ENCODE results near the gene RER1.

The RER1 gene

DNA sequence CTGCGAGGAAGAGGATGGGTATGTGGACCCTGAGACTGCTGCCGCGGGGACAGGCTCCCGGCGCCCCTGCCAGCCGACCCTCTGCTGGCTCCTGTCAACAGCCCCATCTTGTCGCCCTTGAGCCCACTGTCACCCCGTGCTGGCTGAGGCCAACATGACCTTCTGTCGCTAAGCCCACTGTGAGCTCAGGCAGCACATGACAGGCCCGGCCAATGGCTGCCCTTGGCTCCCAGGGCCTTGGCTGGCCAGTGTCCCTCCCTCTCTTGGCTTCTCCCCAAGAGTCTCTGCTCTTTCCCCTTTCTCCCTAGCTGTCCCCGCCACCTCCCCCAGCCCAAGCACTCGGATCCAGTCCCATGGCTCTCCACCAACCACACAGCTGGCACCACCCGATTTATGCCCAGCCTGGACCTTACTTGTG is 17.2 kb downstream of the RER1 start:
- no peak for DNase-seq

DNA sequence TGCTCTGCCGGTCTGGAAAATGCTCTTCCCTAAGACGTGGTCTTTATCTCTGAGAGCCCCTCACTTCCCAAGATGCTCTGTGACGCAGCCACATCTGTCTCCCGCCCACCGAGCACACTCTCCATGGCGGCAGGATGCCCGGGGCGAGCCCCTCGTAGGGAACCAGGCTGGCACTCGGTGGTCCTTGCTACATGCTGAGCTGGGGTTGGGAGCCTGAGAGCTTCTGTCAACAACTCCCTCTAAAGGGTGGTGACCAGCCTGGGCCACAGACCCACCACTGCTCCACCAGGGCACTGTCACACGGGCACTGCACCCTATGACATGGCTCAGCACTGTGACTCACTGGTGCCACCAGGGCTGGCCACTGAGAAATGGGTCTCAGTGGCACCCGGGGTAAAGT is 18.1 kb downstream of the RER1 start:
- DNase-seq, result no peak

DNA sequence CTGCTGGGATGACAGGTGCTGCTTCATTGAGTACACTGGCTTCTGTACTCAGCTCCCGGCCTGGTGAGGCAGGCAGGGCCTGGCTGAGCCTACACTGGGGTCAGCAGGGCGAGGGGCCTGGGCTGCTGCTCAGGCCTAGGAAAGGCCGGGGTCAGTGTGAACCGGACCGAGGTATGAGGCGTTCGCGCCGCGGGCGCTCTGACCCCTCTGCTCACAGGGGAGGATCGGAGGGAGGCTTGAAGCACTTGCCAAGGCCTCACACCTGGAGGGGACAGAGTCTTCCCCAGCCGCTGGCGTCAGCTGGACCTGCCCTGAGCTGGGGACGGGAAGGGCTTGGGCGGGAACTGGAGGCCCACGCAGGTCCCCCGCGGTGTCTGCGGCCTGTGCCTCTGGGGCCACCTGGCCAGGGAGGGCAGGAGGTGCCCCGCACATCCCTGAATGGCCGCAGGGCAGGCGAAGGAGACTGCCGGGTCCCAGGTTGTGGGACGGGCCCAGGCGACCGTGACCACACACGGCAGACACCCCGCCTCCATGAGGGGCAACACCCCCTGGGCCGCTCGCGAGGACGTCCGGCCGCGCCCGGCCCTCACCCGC is 20.3 kb downstream of the RER1 start:
- DNase-seq, result no peak

DNA sequence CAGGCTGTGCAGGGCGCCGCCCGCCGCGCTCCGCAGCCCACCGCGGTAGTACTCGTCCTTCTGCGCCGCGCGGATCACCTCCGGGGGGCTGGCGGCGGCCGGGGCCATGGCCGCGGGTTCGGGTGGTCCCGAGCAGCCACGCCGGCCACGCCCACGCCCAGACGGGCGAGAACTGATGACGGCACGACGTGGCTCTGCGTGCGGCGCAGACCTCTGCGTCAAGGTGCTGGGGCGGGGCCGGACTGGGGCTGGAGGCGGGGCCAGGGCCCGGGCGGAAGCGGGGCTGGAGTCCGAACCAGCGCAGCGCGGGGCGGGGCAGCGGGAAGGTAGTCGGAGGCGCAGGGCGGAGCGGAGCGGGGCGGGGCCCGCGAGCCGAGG is 20.7 kb downstream of the RER1 start, which contains the start of gene PEX10:
Gene PEX10, minus strand, starts transcription at position 170 of the 378 bp plus-strand sequence. Its CDS starts 62 bp downstream, at position 108.
- peak; percentile 99 for DNase-seq

DNA sequence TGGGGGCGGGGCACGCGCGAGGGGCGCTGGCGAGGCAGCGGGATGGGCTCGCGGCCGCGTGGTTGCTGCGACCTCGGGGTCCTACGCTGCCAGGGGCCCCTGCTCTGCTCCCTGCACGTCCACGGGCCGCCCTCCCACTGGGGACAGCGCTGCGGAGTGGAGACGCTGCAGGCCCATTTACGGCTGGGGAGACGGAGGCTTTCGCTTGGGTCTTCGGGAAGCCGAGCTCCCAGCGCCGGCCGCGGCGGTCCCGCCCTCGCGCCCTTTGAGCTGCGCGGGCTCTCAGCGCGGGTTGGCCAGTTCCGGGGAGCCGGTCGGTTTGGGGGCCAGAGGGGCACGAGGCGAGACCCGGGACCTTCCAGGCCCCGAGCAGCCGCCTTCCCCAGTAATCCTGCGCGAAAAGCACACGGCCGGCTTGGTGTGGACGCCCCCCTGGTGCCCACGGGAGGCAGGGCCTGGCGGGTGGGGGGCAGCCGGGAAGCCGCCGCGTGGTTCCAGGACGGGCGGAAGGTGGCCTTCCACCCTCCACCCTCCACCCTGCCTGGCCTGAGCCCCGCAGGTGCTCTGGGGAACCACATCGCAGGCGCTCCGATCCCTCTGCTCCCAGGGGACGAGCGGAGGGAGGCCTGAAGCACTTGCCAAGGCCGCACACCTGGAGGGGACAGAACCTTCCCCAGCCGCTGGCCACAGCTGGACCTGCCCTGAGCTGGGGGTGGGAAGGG is 21.3 kb downstream of the RER1 start:
- no peak for DNase-seq

DNA sequence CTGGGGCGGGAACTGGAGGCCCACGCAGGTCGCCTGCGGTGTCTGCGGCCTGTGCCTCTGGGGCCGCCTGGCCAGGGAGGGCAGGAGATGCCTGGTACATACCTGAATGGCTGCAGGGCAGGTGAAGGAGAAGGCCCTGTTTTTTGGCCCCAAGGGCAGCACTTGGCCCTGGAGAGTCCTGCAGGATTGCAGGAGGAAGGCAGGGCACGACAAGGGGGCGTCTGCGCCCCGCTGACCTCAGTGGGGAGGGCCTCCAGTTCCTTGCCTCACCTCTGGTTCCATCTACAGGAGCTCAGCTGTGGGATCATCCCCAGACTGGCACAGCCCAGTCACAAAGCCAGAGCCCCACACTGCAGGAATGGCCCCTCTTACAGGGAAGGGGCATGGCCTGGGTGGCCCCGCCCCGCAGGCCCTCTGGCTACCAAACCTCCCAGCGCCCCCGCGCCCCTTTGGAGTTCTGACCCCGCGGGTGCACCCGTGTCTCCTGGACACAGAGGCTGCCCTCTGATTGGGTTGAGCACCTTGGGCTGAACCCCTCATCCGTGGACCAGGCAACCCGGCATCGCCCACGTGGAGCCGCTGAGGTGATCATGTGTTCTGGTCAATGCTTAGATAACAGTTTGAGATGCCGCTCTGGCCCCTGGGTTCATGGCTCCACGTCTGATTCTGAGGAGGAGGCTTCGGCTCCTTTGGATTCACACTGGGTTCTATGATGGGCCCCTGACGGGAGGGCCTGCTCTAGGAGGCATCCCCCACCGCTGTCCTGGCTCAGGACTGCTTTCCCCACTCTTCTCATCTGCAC is 22.1 kb downstream of the RER1 start:
- DNase-seq, result peak; percentile 8

DNA sequence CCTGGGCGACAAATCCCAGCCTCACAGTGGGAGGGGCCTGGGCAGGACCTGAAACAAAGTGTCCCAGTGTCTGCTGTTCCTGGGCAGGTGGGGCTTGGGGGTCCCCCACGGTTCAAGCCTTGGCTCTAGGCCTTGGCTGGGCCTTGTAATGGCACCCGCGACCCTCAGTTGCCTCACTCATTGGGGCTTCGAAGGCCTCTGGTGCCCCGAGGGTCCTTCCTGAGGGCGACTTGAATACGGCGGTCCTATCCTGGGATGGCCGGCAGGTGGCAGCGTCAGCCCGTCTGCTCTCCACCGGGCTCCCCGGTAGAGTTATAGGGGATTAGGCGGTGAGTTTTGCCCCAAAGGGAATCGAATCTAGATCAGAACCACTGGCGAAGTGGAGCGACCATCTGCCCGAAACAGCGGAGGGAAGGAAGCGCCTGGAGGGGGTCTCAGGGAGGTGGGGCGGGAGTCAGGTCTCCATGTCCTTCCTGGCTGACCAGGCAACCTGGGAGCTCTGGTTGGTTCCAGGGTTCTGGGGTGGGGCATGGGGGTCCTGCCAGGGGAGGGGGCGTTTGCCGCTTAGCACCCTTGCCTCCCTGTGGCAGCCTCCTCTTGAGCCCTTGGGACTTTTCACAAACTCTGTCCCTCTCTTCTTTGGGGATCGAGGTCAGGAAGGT is 22.8 kb downstream of the RER1 start:
- DNase-seq, result peak; percentile 72

DNA sequence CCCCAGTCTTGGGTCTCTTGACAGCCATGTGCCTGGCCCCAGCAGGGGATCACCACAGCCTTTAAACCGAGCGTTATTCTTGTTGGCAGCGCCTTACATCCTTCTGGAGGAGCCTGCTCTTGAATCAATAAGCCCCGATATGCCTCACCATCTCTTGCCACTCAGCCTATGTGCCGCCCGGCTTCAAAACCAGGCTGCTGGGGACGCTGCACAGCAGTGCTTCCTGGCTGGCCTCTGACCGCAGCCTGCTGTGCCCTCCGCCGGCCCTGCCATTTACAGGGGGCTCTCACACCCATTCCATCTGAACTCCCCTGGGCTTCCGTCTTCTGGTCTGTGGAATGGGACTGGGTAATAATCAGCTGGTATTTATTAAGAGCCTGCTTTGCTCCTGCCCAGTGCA is 23.7 kb downstream of the RER1 start:
- no peak for DNase-seq

DNA sequence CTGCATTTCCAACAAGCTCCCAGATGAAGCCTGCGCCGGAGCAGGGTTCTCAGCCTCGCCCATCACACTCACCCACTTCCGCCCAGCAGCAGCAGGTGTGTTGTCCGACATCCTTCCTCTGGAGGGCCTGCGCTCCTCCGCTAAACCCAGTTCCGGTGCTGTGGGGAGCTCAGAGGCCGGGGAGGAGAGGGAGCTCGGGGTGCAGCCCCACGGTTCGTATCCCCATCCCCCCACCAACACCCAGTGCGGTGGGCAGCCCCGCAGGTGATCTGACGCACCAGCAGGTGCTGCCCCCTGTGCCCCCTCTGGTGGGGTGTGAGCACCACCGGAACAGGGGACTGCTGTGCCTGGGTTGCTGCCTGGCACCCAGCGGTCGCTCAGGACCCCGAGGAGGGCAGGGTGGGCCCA is 24.2 kb downstream of the RER1 start:
- peak; percentile 56 for DNase-seq

DNA sequence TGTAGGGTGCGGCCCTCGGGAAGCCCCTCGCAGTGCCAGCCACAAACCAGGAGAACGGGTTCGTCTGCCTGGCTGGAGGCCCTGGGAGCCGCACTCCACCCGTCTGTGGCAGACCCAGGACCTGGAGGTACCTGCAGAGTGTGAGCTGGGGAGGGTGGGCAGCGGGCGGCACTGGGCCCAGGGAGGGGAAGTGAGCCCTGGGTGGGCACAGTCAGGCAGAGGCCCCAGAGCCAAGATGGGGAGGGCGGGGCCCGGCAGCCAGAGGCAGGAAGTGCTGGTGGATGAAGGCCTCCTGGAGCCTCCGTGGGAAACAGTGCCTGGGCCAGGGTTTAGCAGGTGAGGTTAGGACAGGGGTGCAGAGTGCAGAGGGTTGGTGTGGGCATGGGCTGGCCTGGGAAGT is 24.8 kb downstream of the RER1 start:
- DNase-seq, result peak; percentile 29

DNA sequence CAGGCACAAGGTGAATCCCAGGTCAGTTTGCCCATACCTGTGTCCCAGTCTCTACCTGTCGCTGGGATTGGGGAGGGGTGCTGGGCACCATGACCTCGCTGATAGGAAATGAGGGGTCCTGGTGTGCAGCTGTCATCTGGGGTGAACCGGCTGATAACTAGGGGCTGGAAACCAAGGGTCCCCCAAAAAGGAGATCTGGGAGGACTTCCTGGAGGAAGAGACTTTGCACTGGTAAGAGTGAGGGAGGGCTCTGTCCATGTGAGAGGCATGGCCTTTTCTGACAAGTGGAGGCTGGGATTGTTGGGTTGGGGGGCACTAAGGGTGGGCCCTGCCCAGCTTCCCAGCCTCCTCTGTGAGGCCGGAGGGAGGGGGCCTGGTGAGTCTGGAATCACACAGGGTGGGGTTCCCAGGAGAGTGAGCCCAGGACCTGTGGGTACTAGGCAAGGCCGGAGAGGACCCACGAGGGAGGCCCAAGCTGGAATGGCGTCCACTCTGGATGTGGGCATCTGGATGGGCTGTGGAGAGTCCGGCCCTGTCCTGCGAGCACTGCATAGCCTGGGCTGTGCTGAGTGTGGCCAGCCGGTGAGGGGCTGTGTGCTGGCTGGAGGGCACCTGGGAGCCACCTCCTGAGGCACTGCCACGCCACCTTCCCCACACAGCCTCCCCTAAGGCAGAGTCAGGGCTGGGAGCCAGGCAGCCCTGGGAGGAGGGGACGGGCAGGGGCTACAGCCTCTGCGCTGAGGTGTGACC is 25.6 kb downstream of the RER1 start:
- no peak for DNase-seq

DNA sequence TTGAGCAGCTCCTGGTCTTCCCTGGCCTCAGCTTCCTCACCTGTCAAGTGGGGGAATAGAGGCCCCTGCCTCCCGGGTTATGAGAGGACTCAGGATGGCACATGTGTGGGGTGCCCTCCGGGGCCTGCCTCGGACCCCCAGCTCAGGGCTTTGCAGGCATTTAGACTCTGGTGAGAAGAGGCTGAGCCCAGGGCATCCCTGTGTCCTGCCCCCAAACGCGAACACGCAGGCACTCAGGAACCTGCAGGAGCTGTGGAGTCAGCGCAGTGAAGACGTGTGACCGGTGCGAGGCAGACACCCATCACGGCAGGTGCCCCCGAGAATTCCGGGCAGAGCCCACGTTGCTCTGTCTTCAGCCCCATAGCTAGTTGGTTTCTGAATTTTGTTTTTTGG is 26.2 kb downstream of the RER1 start:
- no peak for DNase-seq

DNA sequence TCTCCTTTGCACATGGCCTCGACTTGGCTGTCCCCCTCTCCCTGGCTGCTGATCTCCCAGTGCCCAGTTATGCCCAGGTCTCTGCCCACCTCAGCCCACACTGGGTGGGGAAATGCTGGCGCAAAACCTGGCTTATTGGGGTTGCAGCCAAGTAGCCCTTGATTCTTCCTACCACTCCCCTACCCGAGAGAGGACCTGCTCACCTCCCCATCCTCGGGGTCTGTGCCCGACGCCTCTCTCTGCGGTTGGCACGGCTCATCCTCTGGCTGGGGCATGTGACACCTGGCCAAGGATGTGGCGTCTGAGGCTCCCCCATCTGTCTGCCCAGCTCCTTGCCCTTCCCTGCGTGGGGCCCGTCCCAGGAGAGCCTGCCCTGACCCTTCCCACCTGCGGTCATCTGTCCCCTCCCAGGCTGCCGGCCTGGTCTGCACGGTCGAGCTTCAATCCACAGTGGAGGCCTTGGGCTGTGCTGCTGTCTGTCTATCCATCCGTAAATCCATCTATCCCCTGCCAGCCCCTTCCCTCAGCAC is 27.2 kb downstream of the RER1 start:
- no peak for DNase-seq

DNA sequence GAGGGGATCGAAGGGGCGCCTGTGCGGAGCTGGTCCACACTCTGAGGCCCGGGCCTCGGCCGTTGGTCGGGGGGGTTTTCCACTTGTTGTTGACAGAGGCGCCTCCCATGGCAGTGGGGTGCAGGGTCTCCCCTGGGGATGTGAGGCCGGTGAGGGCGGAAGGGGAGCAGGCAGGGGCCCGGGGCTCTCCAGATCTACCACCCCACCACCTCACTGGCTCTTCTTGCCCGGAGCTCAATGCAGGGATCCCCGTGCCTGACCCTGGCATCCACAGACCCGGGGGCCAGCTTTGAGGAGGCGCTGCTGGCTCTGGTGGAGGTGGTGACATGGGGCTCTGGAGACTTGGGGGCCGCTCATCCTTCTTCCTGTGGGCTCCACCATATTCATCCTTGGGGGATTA is 27.8 kb downstream of the RER1 start:
- DNase-seq, result no peak

DNA sequence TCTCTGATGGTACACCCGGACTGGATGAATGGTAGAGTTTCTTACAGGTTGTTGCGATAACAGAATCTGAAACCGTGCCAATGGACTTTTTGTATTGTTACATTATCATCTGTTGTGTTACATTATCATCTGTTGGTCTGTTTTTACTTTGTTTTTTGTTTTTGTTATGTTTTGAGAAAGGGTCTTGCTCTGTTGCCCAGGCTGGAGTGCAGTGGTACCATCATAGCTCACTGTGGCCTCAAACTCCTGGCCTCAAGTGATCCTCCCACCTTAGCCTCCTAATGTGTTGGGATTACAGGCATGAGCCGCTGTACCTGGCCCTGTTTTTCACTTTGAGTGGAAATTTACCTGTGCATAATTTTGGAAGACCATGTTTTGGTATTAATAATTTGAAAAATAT is 30.9 kb downstream of the RER1 start:
- no peak for DNase-seq

DNA sequence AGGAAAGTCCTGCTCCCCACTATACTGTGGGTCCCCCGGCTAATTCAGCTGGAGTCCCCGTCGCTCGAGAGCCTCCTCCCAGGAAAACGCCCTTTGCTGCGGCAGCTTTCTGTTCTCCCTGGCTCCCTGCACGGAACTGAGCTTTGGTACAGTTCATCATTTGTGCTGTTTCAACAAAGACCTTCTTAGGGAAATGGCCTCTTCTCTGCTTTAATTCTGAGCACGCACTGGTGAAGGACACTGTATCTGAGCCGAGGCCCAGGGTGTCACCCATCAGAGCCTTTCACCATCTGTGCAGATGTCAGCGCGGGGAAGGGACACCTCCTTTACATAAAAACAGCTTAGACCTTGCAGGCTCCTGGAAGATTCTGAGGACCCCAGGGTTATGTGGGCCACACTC is 34.3 kb downstream of the RER1 start:
- DNase-seq, result no peak

DNA sequence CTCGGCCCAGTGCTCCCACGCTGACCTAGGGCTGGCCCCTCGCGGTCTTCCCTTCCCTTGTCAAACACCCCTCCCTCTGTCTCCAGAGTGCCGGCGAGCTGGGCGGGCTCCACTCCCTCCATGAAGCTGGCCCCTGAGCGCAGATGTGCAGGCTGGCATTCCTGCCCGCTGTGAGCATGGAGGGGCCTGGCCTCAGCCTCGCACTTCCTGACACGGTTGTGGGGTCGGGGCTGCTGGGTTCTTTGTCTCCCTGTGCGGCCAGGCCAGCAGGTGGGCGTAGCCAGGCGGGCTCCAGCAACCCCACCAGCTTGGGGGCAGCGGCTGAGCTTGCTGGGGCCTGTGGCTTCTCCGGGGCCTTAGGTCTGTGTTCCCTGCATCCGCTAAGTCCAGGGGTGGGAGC is 34.9 kb downstream of the RER1 start:
- DNase-seq, result no peak

DNA sequence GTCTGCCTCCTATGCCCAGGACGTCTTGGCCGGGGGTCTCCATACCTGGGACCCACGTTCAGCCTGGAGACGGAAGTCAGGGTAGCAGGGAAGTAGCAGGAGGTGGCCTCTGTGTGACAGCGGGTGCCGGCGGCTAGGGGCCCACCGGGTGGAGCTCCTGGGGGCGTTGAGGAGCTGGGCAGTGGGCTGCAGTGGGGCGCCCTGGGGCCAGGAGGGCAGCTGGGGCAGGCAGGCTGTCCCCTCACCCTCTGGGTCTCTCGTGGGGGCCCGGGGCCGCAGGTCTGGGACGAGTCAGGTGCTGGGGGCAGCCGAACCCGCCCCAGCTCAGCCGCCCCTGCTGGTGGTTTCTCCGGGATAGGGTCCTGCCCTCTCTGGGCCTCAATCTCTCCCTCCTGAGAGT is 35.4 kb downstream of the RER1 start:
- DNase-seq, result no peak

DNA sequence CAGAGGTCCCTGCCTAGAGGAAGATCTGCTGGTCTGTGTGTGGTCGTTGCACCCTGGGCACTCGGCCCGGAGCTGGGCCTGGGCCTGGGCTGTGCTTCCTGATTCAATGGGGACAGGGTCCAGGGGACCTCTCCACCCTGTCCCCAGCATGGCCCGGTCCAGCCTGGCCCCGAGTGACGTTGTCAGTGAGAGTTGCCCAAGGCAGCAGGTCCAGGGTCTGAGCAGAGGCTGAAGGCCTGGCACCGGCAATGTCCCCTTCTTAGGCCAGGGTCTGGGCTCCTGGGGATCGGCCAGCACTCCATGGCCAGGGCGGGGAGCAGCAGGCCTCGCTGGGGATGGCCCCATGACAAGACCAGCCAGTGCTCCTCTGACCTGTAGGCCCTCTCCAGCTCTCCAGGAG is 36.3 kb downstream of the RER1 start:
- DNase-seq, result no peak

DNA sequence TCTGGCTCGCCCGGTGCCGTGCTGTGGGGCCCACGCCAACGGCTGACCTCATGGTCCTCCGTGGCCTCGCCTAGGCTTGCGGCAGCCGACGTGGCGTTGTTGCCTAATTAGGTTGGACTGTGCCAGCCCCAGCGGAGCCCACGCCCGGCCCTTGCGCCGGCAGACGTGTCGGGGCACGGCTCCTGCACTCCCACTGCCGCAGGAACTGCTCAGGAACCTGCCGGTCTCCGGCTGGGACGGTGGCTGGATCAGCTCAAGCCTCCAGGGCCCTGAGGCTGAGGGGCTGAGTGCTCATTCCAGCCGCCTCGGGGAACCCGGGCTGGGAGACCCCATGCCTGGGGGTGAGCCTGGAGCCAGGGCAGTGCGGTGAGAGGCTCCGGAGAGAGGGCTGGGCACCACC is 36.8 kb downstream of the RER1 start:
- DNase-seq, result no peak

DNA sequence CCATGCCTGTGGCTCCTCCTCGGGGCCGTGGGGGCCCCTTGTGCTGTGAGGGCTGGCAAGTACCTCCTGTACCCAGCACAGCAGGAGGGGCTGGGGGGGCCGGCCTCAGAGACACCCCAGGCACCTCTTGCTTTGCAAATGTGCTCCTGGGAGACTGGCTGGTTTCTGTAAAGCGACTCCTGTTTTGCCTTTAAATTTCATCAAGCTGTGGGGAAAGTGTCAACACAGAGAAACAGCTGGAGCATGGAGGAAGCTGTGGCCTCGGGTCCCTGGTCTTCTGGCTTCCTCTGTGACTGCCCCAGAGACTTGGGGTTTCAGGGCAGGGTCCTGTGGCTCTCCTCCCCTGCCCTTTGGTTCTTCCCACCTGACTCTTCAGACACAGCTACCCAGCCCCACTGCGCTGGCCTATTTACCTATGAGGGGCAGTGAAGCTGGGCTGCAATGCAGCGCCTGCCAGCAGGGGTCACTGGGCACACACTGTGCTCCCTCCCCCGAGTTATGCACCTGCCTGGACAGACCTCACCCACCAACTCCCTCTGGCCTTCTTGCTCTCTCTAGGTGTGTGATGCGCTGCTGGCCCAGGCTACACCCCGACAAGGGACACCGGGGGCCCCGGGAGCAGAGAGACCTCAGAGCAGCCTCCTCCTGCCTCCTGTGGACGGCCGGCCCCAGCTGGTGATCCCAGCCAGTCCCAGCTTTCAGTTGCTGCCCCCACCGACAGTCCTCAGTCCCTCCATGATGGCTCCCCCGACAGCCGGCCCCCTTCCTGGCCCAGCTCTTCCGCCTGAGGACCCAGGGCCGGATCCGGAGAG is 38.3 kb downstream of the RER1 start:
- no peak for DNase-seq

DNA sequence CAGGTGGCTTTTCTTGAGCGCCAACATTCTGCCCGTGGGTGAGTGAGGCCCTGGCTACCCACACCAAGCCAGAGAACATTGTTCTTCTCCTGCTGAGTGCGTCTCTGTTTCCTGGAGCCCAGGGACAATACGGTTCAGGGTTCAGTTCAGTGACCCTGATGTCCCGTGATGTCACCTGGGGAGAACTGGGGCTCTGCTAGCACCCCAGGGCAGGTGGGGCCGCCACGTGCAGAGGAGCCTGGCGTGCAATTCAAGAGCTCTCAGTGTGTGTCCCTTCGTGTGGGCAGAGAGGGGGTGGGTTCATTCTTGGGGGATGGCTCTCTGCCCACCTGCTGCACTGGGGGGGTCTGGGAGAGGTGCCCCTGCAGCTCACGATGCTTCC is 38.9 kb downstream of the RER1 start:
- no peak for DNase-seq

Data from activated effector memory CD4-positive, alpha-beta T cell treated with Interleukin-2 at 50 U/mL for 16 hours (primary cell).